Measurements from ENCODE around the gene CIAO3. TPM values are rescaled to one million over a fixed set of nuclear protein-coding genes. Genes with fewer than 3 reads are reported as not detected.

The CIAO3 gene
- total RNA-seq, 1 experiment from 2014 or later, result 50.9 TPM

DNA sequence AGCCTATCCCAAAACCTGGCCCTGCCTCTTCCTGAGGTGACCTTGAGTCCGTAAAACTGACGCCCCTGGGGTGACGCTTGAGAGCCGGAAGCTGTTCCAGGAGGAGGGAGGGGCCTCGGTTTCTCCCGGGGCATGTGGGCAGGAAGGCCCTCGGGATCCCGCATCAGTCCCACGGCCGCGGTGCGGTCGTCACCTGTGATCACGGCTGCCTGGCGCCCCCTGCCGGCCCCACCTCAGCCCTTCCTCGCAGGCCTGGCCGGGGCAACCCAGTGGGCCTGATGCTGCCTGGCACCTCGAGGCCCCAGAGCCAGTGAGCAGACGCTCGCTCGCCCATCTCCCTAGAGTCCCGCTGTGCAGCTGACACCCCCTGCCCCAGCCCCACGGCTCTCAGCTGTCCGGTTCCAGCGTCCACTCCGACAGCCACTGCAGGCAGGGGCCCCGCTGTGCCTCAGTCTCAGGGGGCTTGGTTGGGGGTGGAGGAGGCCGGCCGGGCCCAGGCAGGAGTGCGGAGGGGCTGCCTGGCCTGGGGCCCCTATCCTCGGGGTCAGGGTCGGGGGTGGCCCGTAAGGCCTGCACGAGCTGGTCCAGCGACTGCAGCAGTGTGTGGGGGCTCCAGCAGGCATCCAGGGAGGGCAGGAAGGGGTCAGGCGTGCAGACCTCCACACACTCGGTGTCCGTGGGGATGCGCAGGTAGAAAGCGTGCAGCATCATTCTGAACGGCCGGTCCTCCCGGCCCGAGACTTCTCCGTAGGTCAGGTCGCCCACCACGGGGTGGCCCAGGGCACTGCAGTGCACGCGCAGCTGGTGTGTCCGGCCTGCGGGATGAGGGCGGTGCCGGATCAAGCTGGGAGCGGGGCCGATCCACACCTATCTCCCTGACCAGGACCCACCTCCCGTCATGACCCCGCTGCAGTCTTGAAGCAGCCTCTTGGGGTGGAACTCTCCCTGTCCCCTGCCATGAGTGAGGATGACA, 45.1 kb upstream of the CIAO3 start (continued):
- TF ChIP-seq, protein P1, sequence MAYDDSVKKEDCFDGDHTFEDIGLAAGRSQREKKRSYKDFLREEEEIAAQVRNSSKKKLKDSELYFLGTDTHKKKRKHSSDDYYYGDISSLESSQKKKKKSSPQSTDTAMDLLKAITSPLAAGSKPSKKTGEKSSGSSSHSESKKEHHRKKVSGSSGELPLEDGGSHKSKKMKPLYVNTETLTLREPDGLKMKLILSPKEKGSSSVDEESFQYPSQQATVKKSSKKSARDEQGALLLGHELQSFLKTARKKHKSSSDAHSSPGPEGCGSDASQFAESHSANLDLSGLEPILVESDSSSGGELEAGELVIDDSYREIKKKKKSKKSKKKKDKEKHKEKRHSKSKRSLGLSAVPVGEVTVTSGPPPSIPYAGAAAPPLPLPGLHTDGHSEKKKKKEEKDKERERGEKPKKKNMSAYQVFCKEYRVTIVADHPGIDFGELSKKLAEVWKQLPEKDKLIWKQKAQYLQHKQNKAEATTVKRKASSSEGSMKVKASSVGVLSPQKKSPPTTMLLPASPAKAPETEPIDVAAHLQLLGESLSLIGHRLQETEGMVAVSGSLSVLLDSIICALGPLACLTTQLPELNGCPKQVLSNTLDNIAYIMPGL (CRISPR knock-in tag; IDR thresholded peaks at IDR 0.05), result peak; percentile 61; the same call in 1 of the 2 replicates
- TF ChIP-seq ZNF138 (CRISPR knock-in tag; conservative IDR thresholded peaks at IDR 0.05) (no peak), SP1 (CRISPR knock-in tag; conservative IDR thresholded peaks at IDR 0.05) (0 out of 2 replicates have a peak, but pooled peaks have one; percentile 18), CBFB (CRISPR knock-in tag; IDR thresholded peaks at IDR 0.05; ENCODE audit: low read depth) (0 out of 2 replicates have a peak, but pooled peaks have one; percentile 84), TCF7 (CRISPR knock-in tag; IDR thresholded peaks at IDR 0.05; ENCODE audit: low read depth) (no peak)

DNA sequence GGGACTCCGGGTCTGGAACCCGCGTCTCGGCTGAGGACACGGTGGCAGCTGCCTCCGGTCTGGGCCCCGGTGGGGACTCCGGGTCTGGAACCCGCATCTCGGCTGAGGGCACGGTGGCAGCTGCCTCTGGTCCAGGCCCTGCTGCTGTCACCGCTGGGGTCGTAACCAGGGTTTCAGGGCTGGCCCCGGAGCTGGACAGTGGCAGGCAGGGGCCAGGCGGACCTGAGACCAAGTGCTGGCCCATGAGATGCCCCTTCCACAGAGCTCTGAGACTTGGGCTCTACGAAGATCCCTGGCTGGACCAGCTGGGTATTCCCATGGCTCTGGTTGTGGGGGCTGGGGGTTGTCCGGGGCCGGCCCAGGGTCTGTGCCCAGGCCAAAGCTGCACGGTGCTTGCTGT, 43.6 kb upstream of the CIAO3 start:
- ChIA-PET POLR2A (interaction anchor here (1.1 to 1.5 kb wide), 3 partner anchors 14 to 43 kb away, joined by 3 to 4 read pairs (median 4); partner anchors contain the start of genes CIAO3 and GNG13), CTCF (interaction anchor here (0.8 to 3.1 kb wide), 23 partner anchors 8 to 136 kb away, joined by 3 to 22 read pairs (median 6); partner anchors contain the start of genes ANTKMT, CCDC78, CIAO3 and GNG13)
- Mint-ChIP-seq H3K27ac (no peak overlapping the region), H3K4me1 (no peaks in the 10 kb centered on the region), H3K27me3 (ENCODE audit: low read depth) (no peaks in the 10 kb centered on the region), H3K36me3 (no peaks in the 10 kb centered on the region), H3K4me3 (no peak overlapping the region), H3K9me3 (no peaks in the 10 kb centered on the region)
- DNase-seq (ENCODE audit: low spot score) (no peak), ATAC-seq (no peak)
- TF ChIP-seq ZNF232 (CRISPR knock-in tag; IDR thresholded peaks at IDR 0.05) (no peak), MXD4 (CRISPR knock-in tag; IDR thresholded peaks at IDR 0.05; ENCODE audit: borderline replicate concordance) (no peak), PRRX2 (CRISPR knock-in tag; IDR thresholded peaks at IDR 0.05) (no peak), ETV6 (CRISPR knock-in tag; IDR thresholded peaks at IDR 0.05) (no peak), ZNF263 (CRISPR knock-in tag; IDR thresholded peaks at IDR 0.05; ENCODE audit: low read depth) (no peak), NFE2L1 (CRISPR knock-in tag; IDR thresholded peaks at IDR 0.05) (no peak), TP53 (CRISPR knock-in tag; IDR thresholded peaks at IDR 0.05) (no peak), ELF4 (CRISPR knock-in tag; IDR thresholded peaks at IDR 0.05; ENCODE audit: low read depth) (no peak)
- TF ChIP-seq, protein P2, sequence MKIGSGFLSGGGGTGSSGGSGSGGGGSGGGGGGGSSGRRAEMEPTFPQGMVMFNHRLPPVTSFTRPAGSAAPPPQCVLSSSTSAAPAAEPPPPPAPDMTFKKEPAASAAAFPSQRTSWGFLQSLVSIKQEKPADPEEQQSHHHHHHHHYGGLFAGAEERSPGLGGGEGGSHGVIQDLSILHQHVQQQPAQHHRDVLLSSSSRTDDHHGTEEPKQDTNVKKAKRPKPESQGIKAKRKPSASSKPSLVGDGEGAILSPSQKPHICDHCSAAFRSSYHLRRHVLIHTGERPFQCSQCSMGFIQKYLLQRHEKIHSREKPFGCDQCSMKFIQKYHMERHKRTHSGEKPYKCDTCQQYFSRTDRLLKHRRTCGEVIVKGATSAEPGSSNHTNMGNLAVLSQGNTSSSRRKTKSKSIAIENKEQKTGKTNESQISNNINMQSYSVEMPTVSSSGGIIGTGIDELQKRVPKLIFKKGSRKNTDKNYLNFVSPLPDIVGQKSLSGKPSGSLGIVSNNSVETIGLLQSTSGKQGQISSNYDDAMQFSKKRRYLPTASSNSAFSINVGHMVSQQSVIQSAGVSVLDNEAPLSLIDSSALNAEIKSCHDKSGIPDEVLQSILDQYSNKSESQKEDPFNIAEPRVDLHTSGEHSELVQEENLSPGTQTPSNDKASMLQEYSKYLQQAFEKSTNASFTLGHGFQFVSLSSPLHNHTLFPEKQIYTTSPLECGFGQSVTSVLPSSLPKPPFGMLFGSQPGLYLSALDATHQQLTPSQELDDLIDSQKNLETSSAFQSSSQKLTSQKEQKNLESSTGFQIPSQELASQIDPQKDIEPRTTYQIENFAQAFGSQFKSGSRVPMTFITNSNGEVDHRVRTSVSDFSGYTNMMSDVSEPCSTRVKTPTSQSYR (CRISPR knock-in tag; IDR thresholded peaks at IDR 0.05), result no peak
- TF ChIP-seq, protein P3, sequence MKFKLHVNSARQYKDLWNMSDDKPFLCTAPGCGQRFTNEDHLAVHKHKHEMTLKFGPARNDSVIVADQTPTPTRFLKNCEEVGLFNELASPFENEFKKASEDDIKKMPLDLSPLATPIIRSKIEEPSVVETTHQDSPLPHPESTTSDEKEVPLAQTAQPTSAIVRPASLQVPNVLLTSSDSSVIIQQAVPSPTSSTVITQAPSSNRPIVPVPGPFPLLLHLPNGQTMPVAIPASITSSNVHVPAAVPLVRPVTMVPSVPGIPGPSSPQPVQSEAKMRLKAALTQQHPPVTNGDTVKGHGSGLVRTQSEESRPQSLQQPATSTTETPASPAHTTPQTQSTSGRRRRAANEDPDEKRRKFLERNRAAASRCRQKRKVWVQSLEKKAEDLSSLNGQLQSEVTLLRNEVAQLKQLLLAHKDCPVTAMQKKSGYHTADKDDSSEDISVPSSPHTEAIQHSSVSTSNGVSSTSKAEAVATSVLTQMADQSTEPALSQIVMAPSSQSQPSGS (CRISPR knock-in tag; IDR thresholded peaks at IDR 0.05; ENCODE audit: borderline replicate concordance, low read depth), result no peak
- TF ChIP-seq, protein P4, sequence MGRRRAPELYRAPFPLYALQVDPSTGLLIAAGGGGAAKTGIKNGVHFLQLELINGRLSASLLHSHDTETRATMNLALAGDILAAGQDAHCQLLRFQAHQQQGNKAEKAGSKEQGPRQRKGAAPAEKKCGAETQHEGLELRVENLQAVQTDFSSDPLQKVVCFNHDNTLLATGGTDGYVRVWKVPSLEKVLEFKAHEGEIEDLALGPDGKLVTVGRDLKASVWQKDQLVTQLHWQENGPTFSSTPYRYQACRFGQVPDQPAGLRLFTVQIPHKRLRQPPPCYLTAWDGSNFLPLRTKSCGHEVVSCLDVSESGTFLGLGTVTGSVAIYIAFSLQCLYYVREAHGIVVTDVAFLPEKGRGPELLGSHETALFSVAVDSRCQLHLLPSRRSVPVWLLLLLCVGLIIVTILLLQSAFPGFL (CRISPR knock-in tag; IDR thresholded peaks at IDR 0.05; ENCODE audit: borderline replicate concordance), result no peak
